Glutamatergic neuron (in vitro differentiated cells): ENCODE measurements around the gene CD163. TPM values are rescaled to one million over a fixed set of nuclear protein-coding genes. Genes with fewer than 3 reads are reported as not detected.

ENCODE experiments used
- DNase-seq: peaks from one replicate; pipeline ENCODE4 v3.0.0; 2022
- H3K27ac Mint-ChIP-seq: one replicate; pipeline ENCODE4 v1.8.0; 2020; ENCODE audit warnings: mild to moderate bottlenecking, mixed read lengths, inconsistent platforms; ENCODE audit not compliant: unreplicated experiment
- H3K27me3 Mint-ChIP-seq: one replicate; pipeline ENCODE4 v1.8.0; 2020; ENCODE audit warnings: mild to moderate bottlenecking, moderate library complexity, mixed read lengths, inconsistent platforms; ENCODE audit not compliant: unreplicated experiment
- H3K36me3 Mint-ChIP-seq: one replicate; pipeline ENCODE4 v1.8.0; 2020; ENCODE audit warnings: mild to moderate bottlenecking, mixed read lengths, inconsistent platforms; ENCODE audit not compliant: unreplicated experiment
- H3K4me1 Mint-ChIP-seq: one replicate; pipeline ENCODE4 v1.8.0; 2020; ENCODE audit warnings: mild to moderate bottlenecking, low read depth, mixed read lengths, inconsistent platforms; ENCODE audit not compliant: unreplicated experiment
- H3K4me3 Mint-ChIP-seq: one replicate; pipeline ENCODE4 v1.8.0; 2020; ENCODE audit warnings: mild to moderate bottlenecking, mixed read lengths, inconsistent platforms; ENCODE audit not compliant: unreplicated experiment
- H3K9me3 Mint-ChIP-seq: one replicate; pipeline ENCODE4 v1.8.0; 2020; ENCODE audit warnings: mild to moderate bottlenecking, moderate library complexity, mixed read lengths, inconsistent platforms; ENCODE audit not compliant: unreplicated experiment
- CTCF ChIP-seq: fragments of 200-600 bp; sonication (generic); IDR thresholded peaks from one replicate; pipeline ENCODE4 v1.5.0; 2021; ENCODE audit not compliant: partially characterized antibody, unreplicated experiment
- total RNA-seq: library from RNA; stranded (reverse); fragmentation: NEBNext Ultra II Directional; extraction: Animal tissue kit (Norgen Biotek cat#: 25700); gene quantifications from one replicate; pipeline ENCODE4 v1.2.1, GENCODE V29; 2021; ENCODE audit not compliant: unreplicated experiment

CD163 gene
- total RNA-seq, 1 donor from 2014 or later, result 20.6 TPM

- H3K27ac Mint-ChIP-seq, result no peak overlapping the region
Observed at GRCh38 chr12:7451756-7452155, 51.8 kb downstream of the CD163 start.

GRCh38 chr12:7450667-7451066 is 52.9 kb downstream of the CD163 start:
- Mint-ChIP-seq H3K27me3 (no peaks in the 10 kb centered on the region), H3K9me3 (no peaks in the 10 kb centered on the region), H3K36me3 (peaks cover 6% of the 10 kb centered on the region), H3K4me1 (no peaks in the 10 kb centered on the region), H3K4me3 (no peak overlapping the region), H3K27ac (no peak overlapping the region)
- no peak for DNase-seq
- TF ChIP-seq CTCF, result no peak

More at GRCh38 chr12:7451756-7452155, 51.8 kb downstream of the CD163 start:
- no peak for DNase-seq
- Mint-ChIP-seq H3K9me3 (no peaks in the 10 kb centered on the region), H3K4me3 (no peak overlapping the region), H3K27me3 (no peaks in the 10 kb centered on the region), H3K4me1 (no peaks in the 10 kb centered on the region), H3K36me3 (peaks cover 6% of the 10 kb centered on the region)
- no peak for TF ChIP-seq CTCF

- Mint-ChIP-seq H3K4me1 (no peaks in the 10 kb centered on the region), H3K27ac (no peak overlapping the region), H3K4me3 (no peak overlapping the region), H3K27me3 (no peaks in the 10 kb centered on the region), H3K36me3 (no peaks in the 10 kb centered on the region), H3K9me3 (no peaks in the 10 kb centered on the region)
- DNase-seq, result no peak
- no peak for TF ChIP-seq CTCF
Observed at GRCh38 chr12:7448099-7448498, 55.5 kb downstream of the CD163 start.

- no peak overlapping the region for H3K4me3 Mint-ChIP-seq
- no peak for TF ChIP-seq CTCF
- no peak overlapping the region for H3K27ac Mint-ChIP-seq
- peaks cover 4% of the 10 kb centered on the region for H3K9me3 Mint-ChIP-seq
- DNase-seq, result no peak
- H3K27me3 Mint-ChIP-seq, result no peaks in the 10 kb centered on the region
- peaks cover 3% of the 10 kb centered on the region for H3K36me3 Mint-ChIP-seq
- peaks cover 3% of the 10 kb centered on the region for H3K4me1 Mint-ChIP-seq
Observed at GRCh38 chr12:7444537-7444936, 59.0 kb downstream of the CD163 start.

- Mint-ChIP-seq H3K27ac (no peak within 1 kb of the TSS), H3K36me3 (peaks cover 8% of the 10 kb centered on the region), H3K9me3 (peaks cover 8% of the 10 kb centered on the region), H3K4me3 (no peak within 1 kb of the TSS), H3K4me1 (peaks cover 5% of the 10 kb centered on the region), H3K27me3 (peaks cover 1% of the 10 kb centered on the region)
- no peak for TF ChIP-seq CTCF
- DNase-seq, result no peak
Observed at GRCh38 chr12:7444076-7444475, 59.5 kb downstream of the CD163 start, which contains the start of gene CD163L1. CD163L1 (minus strand) TSS chr12:7444153; CDS start chr12:7444127, 26 bp downstream.
